NCI-H69 (cell line): ENCODE data around the gene IL1R2.

Experiments
- DNase-seq: peaks from one replicate; lab custom pipeline; 2025; lab: John Stamatoyannopoulos, UW

IL1R2 gene

GRCh38 chr2:102022884-102023539 lies 31.3 kb downstream of the IL1R2 start:
- DNase-seq: no peak

- DNase-seq: no peak
Observed at GRCh38 chr2:102024410-102024809, 32.6 kb downstream of the IL1R2 start.

- DNase-seq: no peak
Observed at GRCh38 chr2:102025016-102025501, 33.3 kb downstream of the IL1R2 start.

GRCh38 chr2:102025583-102026267 lies 34.0 kb downstream of the IL1R2 start:
- no peak for DNase-seq

GRCh38 chr2:102027036-102027980 lies 35.5 kb downstream of the IL1R2 start:
- DNase-seq: no peak

- DNase-seq: no peak
Observed at GRCh38 chr2:102028470-102028869, 36.7 kb downstream of the IL1R2 start.

- no peak for DNase-seq
Observed at GRCh38 chr2:102029405-102029804, 37.6 kb downstream of the IL1R2 start.

GRCh38 chr2:102029952-102030351 lies 38.2 kb downstream of the IL1R2 start:
- DNase-seq: no peak

- no peak for DNase-seq
Observed at GRCh38 chr2:102030502-102030854, 38.7 kb downstream of the IL1R2 start.

GRCh38 chr2:102030855-102031527 lies 39.2 kb downstream of the IL1R2 start:
- DNase-seq: no peak

- no peak for DNase-seq
Observed at GRCh38 chr2:102032368-102033030, 40.7 kb downstream of the IL1R2 start.

GRCh38 chr2:102033031-102033749 lies 41.4 kb downstream of the IL1R2 start:
- no peak for DNase-seq

GRCh38 chr2:102033750-102034682 lies 42.3 kb downstream of the IL1R2 start:
- DNase-seq: no peak

GRCh38 chr2:102034683-102035548 lies 43.2 kb downstream of the IL1R2 start:
- DNase-seq: no peak

- DNase-seq: no peak
Observed at GRCh38 chr2:102037681-102038080, 45.9 kb downstream of the IL1R2 start.

- no peak for DNase-seq
Observed at GRCh38 chr2:102040229-102040628, 48.5 kb downstream of the IL1R2 start.

GRCh38 chr2:102041351-102041750 lies 49.6 kb downstream of the IL1R2 start:
- no peak for DNase-seq

- no peak for DNase-seq
Observed at GRCh38 chr2:102042196-102043081, 50.7 kb downstream of the IL1R2 start.
